HG02840 (cell line): ENCODE data around the gene KIRREL3.

Experiments used
- ATAC-seq: cut with Tn5 transposase; IDR thresholded peaks from one replicate; pipeline ENCODE4 v1.9.1; 2021; ENCODE audit warnings: mild to moderate bottlenecking, moderate library complexity, moderate number of reproducible peaks; ENCODE audit not compliant: unreplicated experiment, low FRiP score

Gene KIRREL3

GRCh38 chr11:126919147-126919823 is 81.3 kb downstream of the KIRREL3 start:
- ATAC-seq = no peak

GRCh38 chr11:126918556-126918955 is 82.0 kb downstream of the KIRREL3 start:
- no peak for ATAC-seq

GRCh38 chr11:126917531-126918204 is 82.9 kb downstream of the KIRREL3 start:
- peak; percentile 86 for ATAC-seq

GRCh38 chr11:126915430-126915829 is 85.1 kb downstream of the KIRREL3 start:
- no peak for ATAC-seq

GRCh38 chr11:126914941-126915340 is 85.6 kb downstream of the KIRREL3 start:
- ATAC-seq = no peak

- no peak for ATAC-seq
These were observed 86.4 kb downstream of the KIRREL3 start for GRCh38 chr11:126914166-126914565.

GRCh38 chr11:126904520-126904919 is 96.0 kb downstream of the KIRREL3 start:
- ATAC-seq = no peak

- ATAC-seq = no peak
These were observed 98.8 kb downstream of the KIRREL3 start for GRCh38 chr11:126901783-126902182.

- no peak for ATAC-seq
These were observed 100.4 kb downstream of the KIRREL3 start for GRCh38 chr11:126899961-126900748.

- no peak for ATAC-seq
These were observed 101.8 kb downstream of the KIRREL3 start for GRCh38 chr11:126898802-126899201.

- ATAC-seq = no peak
These were observed 103.1 kb downstream of the KIRREL3 start for GRCh38 chr11:126897430-126897829.

GRCh38 chr11:126896025-126896424 is 104.5 kb downstream of the KIRREL3 start:
- ATAC-seq = no peak

GRCh38 chr11:126893796-126894195 is 106.8 kb downstream of the KIRREL3 start:
- no peak for ATAC-seq

- no peak for ATAC-seq
These were observed 107.8 kb downstream of the KIRREL3 start for GRCh38 chr11:126892756-126893155.

GRCh38 chr11:126891556-126892217 is 108.9 kb downstream of the KIRREL3 start:
- no peak for ATAC-seq

- ATAC-seq = no peak
These were observed 110.0 kb downstream of the KIRREL3 start for GRCh38 chr11:126890561-126890960.

GRCh38 chr11:126888115-126888712 is 112.4 kb downstream of the KIRREL3 start:
- ATAC-seq = no peak

GRCh38 chr11:126886636-126887035 is 113.9 kb downstream of the KIRREL3 start:
- ATAC-seq = no peak

- no peak for ATAC-seq
These were observed 114.5 kb downstream of the KIRREL3 start for GRCh38 chr11:126886085-126886484.

- ATAC-seq = no peak
These were observed 116.0 kb downstream of the KIRREL3 start for GRCh38 chr11:126884594-126884993.
